Fibroblast of villous mesenchyme (primary cell): ENCODE results near the gene NUP205. TPM values are rescaled to one million over a fixed set of nuclear protein-coding genes. Genes with fewer than 3 reads are reported as not detected.
A peak's percentile ranks its signal among the peaks of the same experiment; 100 is the strongest.

ENCODE experiments used
- DNase-seq: peaks from one replicate; pipeline ENCODE4 v3.0.0-alpha.2; 2010; ENCODE audit warnings: low read depth
- H3K4me3 ChIP-seq: 2 replicates; pipeline ENCODE4 v1.5.1; 2011; ENCODE audit warnings: low read depth, mild to moderate bottlenecking, low read length
- CTCF ChIP-seq: IDR thresholded peaks from 2 replicates; pipeline ENCODE4 v1.5.1; 2012; ENCODE audit warnings: low read depth, mild to moderate bottlenecking, low read length; ENCODE audit not compliant: insufficient read depth
- total RNA-seq: library from RNA; depleted of rRNA; stranded (reverse); fragments of >200 nt; gene quantifications from 2 replicates; pipeline ENCODE4 v1.2.3, GENCODE V29; 2012

The NUP205 gene
- total RNA-seq, 1 donor, result 75.6 TPM

DNA sequence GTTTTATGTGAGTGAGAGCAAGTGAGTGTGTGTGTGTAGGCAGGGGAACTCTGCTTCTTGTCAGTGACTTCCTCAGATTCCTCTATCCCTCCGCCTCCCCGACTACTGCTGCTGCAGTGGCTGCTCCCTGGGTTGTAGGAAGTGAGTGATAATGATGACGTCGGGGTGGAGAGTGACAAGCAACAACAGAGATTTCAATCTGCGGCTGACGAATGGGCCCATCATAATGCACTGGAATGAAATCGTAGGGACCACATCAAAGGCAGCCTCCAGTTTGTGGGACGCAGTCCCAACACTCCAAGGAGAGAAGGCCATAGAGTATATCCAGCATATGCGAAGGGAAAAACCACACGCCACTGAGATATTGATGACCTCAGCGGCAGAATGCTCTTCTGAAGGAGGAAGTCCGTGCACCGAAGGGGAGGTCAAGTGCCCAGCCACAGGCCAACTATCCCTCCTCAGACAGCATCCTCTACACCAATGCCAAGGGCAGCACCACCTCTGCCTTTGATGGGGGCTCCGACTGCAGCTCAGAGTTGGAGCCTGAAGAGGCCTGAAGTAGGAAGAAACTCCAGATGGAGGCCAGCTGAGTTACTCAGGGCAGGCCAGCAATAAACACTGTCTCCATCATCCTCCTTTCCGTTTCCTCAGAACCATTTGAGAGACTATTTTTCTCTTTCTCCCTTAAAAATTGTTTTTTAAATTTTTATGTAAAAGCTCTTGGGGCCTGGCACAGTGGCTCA lies 93.3 kb downstream of the NUP205 start:
- peak; percentile 70 for DNase-seq
- H3K4me3 ChIP-seq, result no peak overlapping the region
- TF ChIP-seq CTCF, result no peak

- H3K4me3 ChIP-seq, result no peak overlapping the region
- no peak for DNase-seq
- no peak for TF ChIP-seq CTCF
Observed at GRCh38 chr7:135653340-135654080, 95.8 kb downstream of the NUP205 start.

DNA sequence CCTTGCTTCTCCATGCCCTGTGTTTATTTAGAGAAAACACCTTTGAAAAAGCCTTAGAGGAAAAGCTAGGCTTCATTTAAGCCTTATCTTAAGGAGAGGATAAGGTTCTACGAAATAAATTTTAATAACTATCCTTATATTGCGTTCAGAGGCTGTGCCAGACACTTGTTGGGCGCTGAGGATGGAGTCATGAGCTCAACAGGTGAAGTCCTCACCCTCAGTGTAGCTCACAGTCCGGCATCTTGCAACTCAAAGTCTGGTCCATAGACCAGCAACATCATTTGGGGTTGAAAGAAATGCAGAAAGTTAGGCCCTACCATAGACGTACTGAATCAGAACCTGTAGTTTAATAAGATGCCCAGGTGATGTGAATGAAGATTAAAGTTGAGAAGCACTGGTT lies 100.8 kb downstream of the NUP205 start:
- TF ChIP-seq CTCF, result no peak
- no peak overlapping the region for H3K4me3 ChIP-seq
- DNase-seq, result no peak

DNA sequence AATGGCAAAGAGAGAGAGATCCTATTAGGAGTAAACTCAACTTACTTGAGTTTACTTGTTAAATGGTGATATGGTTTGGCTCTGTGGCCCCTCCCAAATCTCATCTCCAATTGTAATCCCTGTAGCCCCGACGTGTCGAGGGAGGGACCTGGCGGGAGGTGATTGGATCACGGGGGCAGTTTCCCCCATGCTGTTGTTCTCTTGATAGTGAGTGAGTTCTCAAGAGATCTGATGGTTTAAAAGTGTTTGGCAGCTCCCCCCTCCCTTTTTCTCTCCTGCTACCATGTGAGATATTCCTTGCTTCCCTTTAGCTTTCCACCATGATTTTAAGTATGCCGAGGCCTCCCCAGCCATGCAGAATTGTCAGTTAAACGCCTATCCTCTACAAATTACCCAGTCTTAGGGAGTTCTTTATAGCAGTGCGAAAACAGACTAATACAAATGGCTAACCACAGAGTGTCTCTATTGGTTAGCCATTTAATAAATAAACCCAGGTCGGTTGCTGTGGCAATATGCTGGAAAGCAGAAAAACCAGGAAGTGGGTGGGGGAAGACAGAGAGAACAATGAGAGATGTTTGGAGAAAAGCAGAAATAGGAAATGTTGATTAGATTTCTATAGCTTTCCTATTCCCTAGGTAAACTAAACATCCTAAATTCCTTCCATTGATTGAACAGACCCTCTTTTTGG lies 101.6 kb downstream of the NUP205 start:
- no peak overlapping the region for H3K4me3 ChIP-seq
- no peak for TF ChIP-seq CTCF
- DNase-seq, result no peak

GRCh38 chr7:135661311-135662122 lies 103.8 kb downstream of the NUP205 start:
- peak overlapping the region; percentile 86 for H3K4me3 ChIP-seq
- no peak for DNase-seq
- TF ChIP-seq CTCF, result no peak

DNA sequence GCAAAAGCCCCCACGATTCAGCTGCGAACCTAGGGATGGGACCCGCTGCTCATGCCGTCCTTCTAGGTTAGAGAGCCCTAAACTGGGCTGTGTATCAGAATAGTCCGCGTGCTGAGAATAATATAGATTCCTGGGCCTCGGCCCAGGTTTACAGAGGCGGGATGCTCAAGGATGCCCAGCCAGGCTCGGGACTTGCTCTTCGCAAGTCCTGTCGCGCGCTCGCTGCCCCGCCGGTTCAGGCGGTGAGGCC lies 104.3 kb downstream of the NUP205 start:
- TF ChIP-seq CTCF, result no peak

More for the DNA sequence above, 104.3 kb downstream of the NUP205 start:
- DNase-seq, result no peak
- H3K4me3 ChIP-seq, result peak overlapping the region; percentile 86
